Tibial nerve (tissue), 4 donors: ENCODE measurements around the gene MPND.

ENCODE experiments used
- CTCF ChIP-seq, 5 experiments: fragments of 200-600 bp in 3 of 5; fragments of 450-650 bp in 2 of 5; sonication (generic) in 3 of 5; IDR thresholded peaks; one replicate each; pipeline ENCODE4 v1.5.1; 2016 to 2019; ENCODE audit warnings: antibody characterized with exemption in 5 of 5, mild to moderate bottlenecking in 3 of 5, moderate library complexity in 2 of 5
- EP300 ChIP-seq, 2 donors: sonication (generic); formaldehyde crosslinking; IDR thresholded peaks; one replicate each; pipeline ENCODE4 v1.6.1; 2017; ENCODE audit warnings: antibody characterized with exemption in 2 of 2, mild to moderate bottlenecking in 1 of 2
- POLR2A ChIP-seq, 2 donors: fragments of 450-650 bp; IDR thresholded peaks; one replicate each; pipeline ENCODE4 v1.6.1; 2017; ENCODE audit warnings: antibody characterized with exemption in 2 of 2, mild to moderate bottlenecking in 2 of 2, moderate library complexity in 2 of 2

GRCh38 chr19:4295972-4296771 is 47.2 kb upstream of the MPND start:
- no peak for TF ChIP-seq CTCF (IDR thresholded peaks at IDR 0.05)
- no peak for TF ChIP-seq POLR2A (IDR thresholded peaks at IDR 0.05)
- no peak for TF ChIP-seq EP300 (IDR thresholded peaks at IDR 0.05)
